Calu3 (cell line): ENCODE results near the gene DST. TPM values are rescaled to one million over a fixed set of nuclear protein-coding genes. Genes with fewer than 3 reads are reported as not detected.

Experiments
- BruUV-seq: library from RNA; stranded (reverse); fragments of 400-500 nt; replicated peaks from 2 replicates; lab custom pipeline; 2021; lab: Mats Ljungman, UMichigan
- CTCF ChIA-PET: fragments of 300-600 bp; sonication (Branson Sonifier 250); formaldehyde crosslinking; loops from one replicate; lab custom pipeline; 2022; ENCODE audit warnings: antibody characterized with exemption; lab: Charles Lee
- DNase-seq: peaks from one replicate; pipeline ENCODE4 v3.0.0; 2022
- H3K27ac Mint-ChIP-seq: one replicate; pipeline ENCODE4 v1.8.0; 2022; ENCODE audit warnings: mixed read lengths; ENCODE audit not compliant: unreplicated experiment
- H3K27me3 Mint-ChIP-seq: one replicate; pipeline ENCODE4 v1.8.0; 2022; ENCODE audit warnings: mixed read lengths; ENCODE audit not compliant: unreplicated experiment
- H3K36me3 Mint-ChIP-seq: one replicate; pipeline ENCODE4 v1.8.0; 2022; ENCODE audit warnings: mild to moderate bottlenecking, moderate library complexity, mixed read lengths; ENCODE audit not compliant: insufficient read depth, unreplicated experiment
- H3K4me1 Mint-ChIP-seq: one replicate; pipeline ENCODE4 v1.8.0; 2022; ENCODE audit warnings: mild to moderate bottlenecking, low read depth, mixed read lengths; ENCODE audit not compliant: unreplicated experiment
- H3K4me3 Mint-ChIP-seq: one replicate; pipeline ENCODE4 v1.8.0; 2022; ENCODE audit warnings: mild to moderate bottlenecking, low read depth, moderate library complexity, mixed read lengths; ENCODE audit not compliant: unreplicated experiment
- H3K9me3 Mint-ChIP-seq: one replicate; pipeline ENCODE4 v1.8.0; 2022; ENCODE audit warnings: low read depth, mixed read lengths; ENCODE audit not compliant: unreplicated experiment
- intact Hi-C: fragments of 100-400 bp; cut with micrococcal nuclease; formaldehyde crosslinking; loops from one replicate; pipeline ENCODE4 v1.10.0; 2022; ENCODE audit not compliant: unreplicated experiment
- total RNA-seq: library from RNA; stranded (reverse); gene quantifications from 2 replicates; pipeline ENCODE4 v1.2.3, GENCODE V29; 2022
- TF ChIP-seq, protein P1 (sequence below): fragments of 200-600 bp; IDR thresholded peaks from one replicate; pipeline ENCODE4 v1.8.0; 2022; ENCODE audit warnings: antibody characterized with exemption; ENCODE audit not compliant: unreplicated experiment

DST gene
- total RNA-seq, 1 experiment from 2014 or later: 212 TPM

DNA sequence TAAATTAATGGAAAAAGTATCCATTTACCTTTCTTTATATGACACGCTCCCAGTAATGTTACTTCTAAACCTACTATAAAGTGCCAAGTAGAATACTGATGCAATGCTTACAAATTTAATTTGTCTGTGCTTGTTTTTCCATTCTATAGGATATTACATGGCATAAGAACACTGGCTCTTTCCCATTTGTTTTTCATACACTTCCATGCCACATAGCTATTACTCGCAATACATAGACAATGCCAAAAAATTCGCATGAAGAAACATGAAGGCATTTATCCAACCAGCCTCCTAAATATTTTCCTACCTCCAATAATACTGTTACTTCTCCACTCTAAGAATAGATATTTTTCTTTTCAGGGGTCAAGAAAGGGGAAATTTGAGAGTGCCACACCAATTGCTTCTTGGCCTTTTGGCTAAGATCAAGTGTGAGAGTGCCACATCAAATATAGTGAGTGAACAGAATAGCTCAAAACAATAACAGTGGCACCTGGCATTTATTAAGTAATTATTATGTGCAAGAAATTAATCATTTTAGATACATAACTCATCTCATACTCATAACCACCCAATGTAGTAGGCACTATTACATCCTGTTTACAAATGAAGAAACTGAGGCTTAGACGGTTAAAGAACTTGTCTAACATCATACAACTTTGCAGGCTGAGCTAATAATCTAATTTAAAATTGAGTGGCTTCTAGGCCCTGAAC lies 845 bp upstream of the DST start:
- no peaks in the 10 kb centered on the region for H3K27me3 Mint-ChIP-seq
- no peak overlapping the region for H3K4me3 Mint-ChIP-seq
- DNase-seq: no peak
- peaks cover 25% of the 10 kb centered on the region for H3K4me1 Mint-ChIP-seq
- intact Hi-C loops: no loop called here
- CTCF ChIA-PET: interaction anchor here (0.6 kb wide), 1 partner anchor 51 kb away, joined by 8 read pairs; no protein-coding TSS in a partner anchor
- no peak overlapping the region for H3K27ac Mint-ChIP-seq
- no TSS peak for BruUV-seq
- H3K9me3 Mint-ChIP-seq: no peaks in the 10 kb centered on the region
- TF ChIP-seq, protein P1, sequence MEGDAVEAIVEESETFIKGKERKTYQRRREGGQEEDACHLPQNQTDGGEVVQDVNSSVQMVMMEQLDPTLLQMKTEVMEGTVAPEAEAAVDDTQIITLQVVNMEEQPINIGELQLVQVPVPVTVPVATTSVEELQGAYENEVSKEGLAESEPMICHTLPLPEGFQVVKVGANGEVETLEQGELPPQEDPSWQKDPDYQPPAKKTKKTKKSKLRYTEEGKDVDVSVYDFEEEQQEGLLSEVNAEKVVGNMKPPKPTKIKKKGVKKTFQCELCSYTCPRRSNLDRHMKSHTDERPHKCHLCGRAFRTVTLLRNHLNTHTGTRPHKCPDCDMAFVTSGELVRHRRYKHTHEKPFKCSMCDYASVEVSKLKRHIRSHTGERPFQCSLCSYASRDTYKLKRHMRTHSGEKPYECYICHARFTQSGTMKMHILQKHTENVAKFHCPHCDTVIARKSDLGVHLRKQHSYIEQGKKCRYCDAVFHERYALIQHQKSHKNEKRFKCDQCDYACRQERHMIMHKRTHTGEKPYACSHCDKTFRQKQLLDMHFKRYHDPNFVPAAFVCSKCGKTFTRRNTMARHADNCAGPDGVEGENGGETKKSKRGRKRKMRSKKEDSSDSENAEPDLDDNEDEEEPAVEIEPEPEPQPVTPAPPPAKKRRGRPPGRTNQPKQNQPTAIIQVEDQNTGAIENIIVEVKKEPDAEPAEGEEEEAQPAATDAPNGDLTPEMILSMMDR: no peak
- peaks cover 40% of the 10 kb centered on the region for H3K36me3 Mint-ChIP-seq

DNA sequence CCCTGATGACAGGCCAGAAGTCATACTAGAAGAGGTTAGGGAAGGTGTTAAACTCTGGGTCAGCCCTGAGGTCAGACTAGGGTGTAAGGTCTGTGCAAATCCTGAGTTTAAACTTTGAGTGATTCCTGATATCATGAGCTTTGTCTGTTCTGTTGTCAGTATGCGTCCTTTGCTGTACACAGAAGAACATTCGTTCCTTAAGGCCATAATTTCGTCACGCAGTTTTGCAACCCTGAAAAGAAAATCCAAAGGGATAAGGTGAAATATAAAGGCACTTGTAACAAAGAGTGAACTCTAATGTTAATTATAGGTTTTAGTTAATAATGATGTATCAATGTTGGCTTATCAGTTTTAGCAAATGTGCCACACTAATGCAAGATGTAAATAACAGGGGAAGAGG lies 2.3 kb downstream of the DST start:
- BruUV-seq: no TSS peak
- DNase-seq: no peak
- TF ChIP-seq, protein P1: no peak
- CTCF ChIA-PET: no interaction called here
- H3K9me3 Mint-ChIP-seq: no peaks in the 10 kb centered on the region
- intact Hi-C loops: no loop called here
- H3K4me1 Mint-ChIP-seq: peaks cover 26% of the 10 kb centered on the region
- peaks cover 34% of the 10 kb centered on the region for H3K36me3 Mint-ChIP-seq
- H3K27ac Mint-ChIP-seq: peak overlapping the region; percentile 30
- no peak overlapping the region for H3K4me3 Mint-ChIP-seq
- no peaks in the 10 kb centered on the region for H3K27me3 Mint-ChIP-seq

DNA sequence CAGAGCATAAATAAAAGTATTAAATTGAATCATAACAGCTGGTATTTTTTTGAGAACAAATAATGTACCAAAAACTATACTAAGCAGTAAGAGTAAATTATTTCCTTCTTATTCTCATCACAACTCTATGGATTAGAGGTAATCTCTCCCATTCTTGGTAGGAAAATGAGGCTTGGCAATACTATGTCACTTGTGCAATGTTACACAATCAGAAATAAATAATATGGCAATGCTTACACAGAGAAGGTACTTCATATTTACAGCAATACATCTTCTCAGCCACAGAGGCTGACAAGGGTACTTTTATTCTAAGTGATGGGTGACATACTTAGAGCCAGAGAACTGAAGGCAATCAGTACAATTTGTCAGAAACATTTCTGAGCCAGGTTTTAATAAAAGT lies 3.9 kb downstream of the DST start:
- no TSS peak for BruUV-seq
- H3K27ac Mint-ChIP-seq: no peak overlapping the region
- DNase-seq: no peak
- H3K9me3 Mint-ChIP-seq: no peaks in the 10 kb centered on the region
- H3K4me3 Mint-ChIP-seq: no peak overlapping the region
- H3K4me1 Mint-ChIP-seq: peaks cover 25% of the 10 kb centered on the region
- H3K27me3 Mint-ChIP-seq: no peaks in the 10 kb centered on the region
- TF ChIP-seq, protein P1: no peak
- CTCF ChIA-PET: no interaction called here
- intact Hi-C loops: no loop called here
- H3K36me3 Mint-ChIP-seq: peaks cover 42% of the 10 kb centered on the region

DNA sequence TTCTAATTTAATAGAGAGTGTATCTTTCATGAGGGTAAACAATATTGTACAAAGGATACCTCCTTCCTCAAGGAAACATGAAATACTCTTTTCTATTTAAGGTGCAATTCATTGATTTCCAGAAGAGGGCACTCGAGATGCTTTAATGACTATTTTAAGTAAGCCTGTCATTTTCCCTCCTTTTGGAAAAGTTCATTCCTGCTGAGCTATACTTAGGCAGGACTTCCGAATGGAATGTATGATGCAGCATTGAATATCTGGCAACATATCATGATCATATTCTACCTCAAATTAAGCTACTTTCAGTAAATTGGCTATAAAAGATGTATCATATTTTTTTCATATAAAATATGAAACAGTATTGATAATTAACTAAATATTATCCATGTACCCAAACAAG lies 5.0 kb downstream of the DST start:
- Mint-ChIP-seq H3K9me3 (no peaks in the 10 kb centered on the region), H3K36me3 (peaks cover 41% of the 10 kb centered on the region), H3K4me1 (peaks cover 14% of the 10 kb centered on the region), H3K4me3 (no peak overlapping the region), H3K27me3 (no peaks in the 10 kb centered on the region), H3K27ac (peak overlapping the region; percentile 20)
- intact Hi-C loops: loop anchor here (1.0 kb wide), 3 partner anchors 34 to 207 kb away; no protein-coding TSS in a partner anchor
- CTCF ChIA-PET: interaction anchor here (0.6 to 1.5 kb wide), 6 partner anchors 12 to 213 kb away, joined by 3 to 9 read pairs (median 6); no protein-coding TSS in a partner anchor
- TF ChIP-seq, protein P1: peak; percentile 27
- BruUV-seq: no TSS peak
- no peak for DNase-seq
